WERI-Rb-1 (cell line): Measurements from ENCODE around the gene SLC22A5.

Experiments used
- DNase-seq: peaks from one replicate; pipeline ENCODE4 v3.0.0-alpha.2; 2020
- H3K27ac ChIP-seq: fragments of 250-450 bp; sonication (Bioruptor Pico); 2 replicates; pipeline ENCODE4 v1.5.1; 2020; ENCODE audit warnings: mild to moderate bottlenecking, moderate library complexity
- H3K27me3 ChIP-seq: fragments of 250-450 bp; sonication (Bioruptor Pico); 2 replicates; pipeline ENCODE4 v1.5.1; 2021; ENCODE audit warnings: mild to moderate bottlenecking, low read depth, moderate library complexity; ENCODE audit not compliant: insufficient read depth, severe bottlenecking
- H3K36me3 ChIP-seq: fragments of 250-450 bp; sonication (Bioruptor Pico); 2 replicates; pipeline ENCODE4 v1.5.1; 2020; ENCODE audit warnings: mild to moderate bottlenecking, moderate library complexity
- H3K4me3 ChIP-seq: 2 replicates; pipeline ENCODE4 v1.5.1; 2011; ENCODE audit warnings: low read depth, mild to moderate bottlenecking, control low read depth, low read length
- H3K9me3 ChIP-seq: fragments of 250-450 bp; sonication (Bioruptor Pico); 2 replicates; pipeline ENCODE4 v1.5.1; 2021; ENCODE audit warnings: mild to moderate bottlenecking, moderate library complexity; ENCODE audit not compliant: severe bottlenecking
- TF ChIP-seq, protein P1 (sequence below): IDR thresholded peaks from 2 replicates; pipeline ENCODE4 v1.5.1; 2011; ENCODE audit warnings: low read depth, mild to moderate bottlenecking, control low read depth, inconsistent platforms, low read length

Gene SLC22A5

DNA sequence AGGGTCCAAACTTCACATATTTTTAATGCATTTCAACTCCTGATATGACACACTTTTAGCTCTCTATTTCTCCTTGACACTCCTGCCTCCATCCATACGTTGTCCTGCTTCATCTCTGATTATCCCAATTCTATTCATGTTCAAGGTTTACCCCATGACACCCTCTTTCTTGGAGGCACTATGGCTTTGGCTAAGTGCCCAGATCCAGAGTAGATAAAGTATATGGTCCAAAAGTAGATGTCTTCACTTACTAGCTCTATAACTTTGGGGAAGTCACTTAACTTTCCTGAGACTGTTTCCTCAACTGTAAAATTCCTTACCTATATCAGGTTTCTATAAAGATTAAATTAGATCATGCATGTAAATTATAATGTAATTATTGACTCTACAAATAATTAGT is 36.1 kb downstream of the SLC22A5 start:
- Histone ChIP-seq H3K4me3 (no peak overlapping the region), H3K36me3 (no peaks in the 10 kb centered on the region), H3K27ac (no peak overlapping the region), H3K9me3 (no peaks in the 10 kb centered on the region), H3K27me3 (no peaks in the 10 kb centered on the region)
- no peak for DNase-seq
- TF ChIP-seq, protein P1, sequence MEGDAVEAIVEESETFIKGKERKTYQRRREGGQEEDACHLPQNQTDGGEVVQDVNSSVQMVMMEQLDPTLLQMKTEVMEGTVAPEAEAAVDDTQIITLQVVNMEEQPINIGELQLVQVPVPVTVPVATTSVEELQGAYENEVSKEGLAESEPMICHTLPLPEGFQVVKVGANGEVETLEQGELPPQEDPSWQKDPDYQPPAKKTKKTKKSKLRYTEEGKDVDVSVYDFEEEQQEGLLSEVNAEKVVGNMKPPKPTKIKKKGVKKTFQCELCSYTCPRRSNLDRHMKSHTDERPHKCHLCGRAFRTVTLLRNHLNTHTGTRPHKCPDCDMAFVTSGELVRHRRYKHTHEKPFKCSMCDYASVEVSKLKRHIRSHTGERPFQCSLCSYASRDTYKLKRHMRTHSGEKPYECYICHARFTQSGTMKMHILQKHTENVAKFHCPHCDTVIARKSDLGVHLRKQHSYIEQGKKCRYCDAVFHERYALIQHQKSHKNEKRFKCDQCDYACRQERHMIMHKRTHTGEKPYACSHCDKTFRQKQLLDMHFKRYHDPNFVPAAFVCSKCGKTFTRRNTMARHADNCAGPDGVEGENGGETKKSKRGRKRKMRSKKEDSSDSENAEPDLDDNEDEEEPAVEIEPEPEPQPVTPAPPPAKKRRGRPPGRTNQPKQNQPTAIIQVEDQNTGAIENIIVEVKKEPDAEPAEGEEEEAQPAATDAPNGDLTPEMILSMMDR = no peak

DNA sequence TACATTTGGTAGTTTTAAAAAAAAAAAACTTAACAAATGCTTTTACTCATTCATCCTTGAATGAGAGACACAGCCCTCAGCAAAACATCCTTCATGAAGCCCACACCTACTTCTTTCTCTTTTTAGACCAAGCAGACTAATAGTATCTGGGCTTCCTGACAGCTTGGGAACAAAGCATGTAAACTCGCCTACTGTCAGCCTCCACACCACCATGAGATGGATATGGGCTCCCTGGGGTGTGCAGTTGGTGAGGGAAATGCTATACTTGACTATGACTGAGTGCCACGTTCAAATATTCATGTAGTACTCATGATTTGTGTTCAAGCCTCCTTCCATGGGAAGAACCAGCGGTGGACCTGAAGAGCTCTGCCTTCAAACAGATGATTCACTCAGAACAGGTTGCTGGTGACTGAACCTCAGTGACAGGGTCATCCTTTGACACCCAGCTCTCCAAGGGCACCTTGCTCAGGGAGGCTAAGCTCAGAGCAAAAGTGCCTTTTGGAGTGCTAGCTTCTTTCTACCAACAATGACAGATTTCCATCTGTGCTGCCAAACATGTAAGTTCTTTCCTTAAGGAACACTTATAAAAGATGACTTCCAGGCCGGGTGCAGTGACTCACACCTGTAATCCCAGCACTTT is 36.8 kb downstream of the SLC22A5 start:
- Histone ChIP-seq H3K9me3 (no peaks in the 10 kb centered on the region), H3K27me3 (no peaks in the 10 kb centered on the region), H3K36me3 (no peaks in the 10 kb centered on the region), H3K27ac (no peak overlapping the region), H3K4me3 (no peak overlapping the region)
- TF ChIP-seq, protein P1 = no peak
- no peak for DNase-seq

DNA sequence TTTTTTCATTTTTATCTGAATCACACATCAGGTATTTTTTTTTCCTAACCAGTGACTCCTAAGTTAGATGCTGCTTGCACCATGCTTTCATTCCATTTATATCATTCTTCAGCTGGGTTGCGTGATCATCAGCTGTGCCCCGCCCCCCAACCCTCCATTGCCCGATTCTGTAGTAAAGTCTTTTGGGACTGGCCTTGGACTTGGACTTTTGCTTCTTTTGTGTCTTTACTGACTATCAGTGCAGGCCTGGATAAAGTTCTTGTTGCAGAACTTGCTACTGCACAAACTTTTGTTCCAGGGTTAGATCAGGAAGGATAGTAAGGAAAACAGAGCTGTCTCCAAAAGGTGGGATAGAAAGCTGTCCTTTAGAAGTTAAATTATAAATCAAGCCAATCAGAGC is 38.5 kb downstream of the SLC22A5 start:
- TF ChIP-seq, protein P1 = no peak
- H3K9me3 ChIP-seq = no peaks in the 10 kb centered on the region

DNA sequence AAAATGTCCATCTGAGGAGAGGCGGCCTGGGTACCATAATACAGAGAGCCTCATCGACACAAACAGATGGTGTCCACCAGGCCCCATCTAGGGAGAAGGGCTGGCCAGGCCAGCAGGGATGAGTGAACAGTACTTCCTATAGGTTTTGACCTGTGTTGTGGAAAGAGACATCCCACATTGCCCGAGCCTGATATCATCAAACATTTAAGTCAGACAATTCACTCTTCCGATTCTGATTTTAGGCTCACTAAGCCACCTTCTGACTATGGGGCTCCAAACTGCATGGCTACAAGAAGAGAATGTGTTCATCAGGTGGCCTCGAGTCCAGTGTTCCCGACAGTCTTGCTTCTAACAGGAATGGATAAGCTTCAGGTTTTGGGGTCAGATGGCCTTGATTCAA is 38.9 kb downstream of the SLC22A5 start:
- Histone ChIP-seq H3K9me3 (no peaks in the 10 kb centered on the region), H3K27me3 (no peaks in the 10 kb centered on the region), H3K4me3 (no peak overlapping the region), H3K27ac (no peak overlapping the region), H3K36me3 (no peaks in the 10 kb centered on the region)
- DNase-seq = no peak
- TF ChIP-seq, protein P1 = no peak

More for the DNA sequence above, 38.5 kb downstream of the SLC22A5 start:
- DNase-seq = no peak
- H3K4me3 ChIP-seq = no peak overlapping the region
- no peak overlapping the region for H3K27ac ChIP-seq
- no peaks in the 10 kb centered on the region for H3K27me3 ChIP-seq
- no peaks in the 10 kb centered on the region for H3K36me3 ChIP-seq

DNA sequence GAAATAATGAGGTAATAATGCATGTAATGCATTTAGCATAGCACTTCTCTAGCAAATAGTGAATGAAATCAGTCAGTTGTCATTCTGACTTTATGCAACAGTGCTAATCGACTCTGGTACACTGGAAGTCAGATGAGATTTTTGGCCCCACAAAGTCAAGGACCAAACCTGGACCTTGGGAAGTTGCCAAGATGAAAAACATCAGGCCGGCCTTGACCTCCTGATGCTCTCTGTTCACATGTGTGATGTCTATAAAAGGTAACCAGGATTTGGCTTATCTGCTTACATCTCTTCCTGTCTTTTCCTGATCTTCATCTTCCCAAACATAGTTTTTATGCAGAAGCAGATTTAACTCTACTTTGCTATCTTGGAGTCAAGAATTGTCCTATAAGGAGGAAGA is 39.5 kb downstream of the SLC22A5 start:
- TF ChIP-seq, protein P1 = no peak
- Histone ChIP-seq H3K27ac (no peak overlapping the region), H3K36me3 (no peaks in the 10 kb centered on the region), H3K27me3 (no peaks in the 10 kb centered on the region), H3K9me3 (no peaks in the 10 kb centered on the region), H3K4me3 (no peak overlapping the region)
- no peak for DNase-seq
